Astrocyte of the hippocampus (primary cell): ENCODE data around the gene DCDC1.

Experiments used
- DNase-seq: peaks from one replicate; pipeline ENCODE4 v3.0.0; 2011; ENCODE audit warnings: low read depth, low spot score

The DCDC1 gene

DNA sequence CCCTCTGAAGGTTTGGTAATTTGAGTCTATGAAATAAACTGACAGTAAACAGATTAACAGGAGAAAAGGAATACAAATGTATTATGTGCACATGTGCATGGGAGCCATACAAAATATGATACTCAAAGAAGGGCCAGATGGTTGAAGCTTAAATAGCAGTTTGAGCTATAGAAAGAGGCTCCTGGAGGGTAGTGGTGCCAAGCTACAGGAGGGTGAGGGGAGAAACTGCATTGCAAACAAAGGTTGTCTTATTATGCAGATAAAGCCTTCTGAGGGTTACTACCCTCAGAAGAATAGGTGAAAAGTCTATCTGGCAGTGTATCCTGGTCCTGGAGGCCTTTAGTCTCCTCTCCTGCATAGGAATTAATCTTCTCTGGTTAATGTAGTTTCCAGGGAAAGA, 516.1 kb downstream of the DCDC1 start:
- no peak for DNase-seq

DNA sequence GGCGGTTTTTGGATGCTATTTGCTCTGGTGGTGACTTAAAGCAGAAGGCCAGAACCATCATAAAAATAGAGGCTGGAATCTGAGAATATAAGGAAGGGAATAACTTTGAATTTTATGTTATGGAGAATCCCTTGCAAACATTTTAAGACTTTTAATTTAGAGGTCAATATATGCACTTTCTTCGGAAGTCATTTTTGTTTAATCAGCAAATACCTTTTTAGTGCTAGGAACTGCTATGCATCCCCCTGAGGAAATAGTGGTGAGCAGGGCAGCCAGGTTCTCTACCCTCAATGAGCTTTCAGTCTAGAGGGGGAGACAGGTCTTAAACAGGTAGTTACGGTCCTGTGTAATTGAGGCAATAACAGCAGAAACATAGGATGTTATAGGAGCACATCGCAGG, 516.9 kb downstream of the DCDC1 start:
- DNase-seq = no peak

DNA sequence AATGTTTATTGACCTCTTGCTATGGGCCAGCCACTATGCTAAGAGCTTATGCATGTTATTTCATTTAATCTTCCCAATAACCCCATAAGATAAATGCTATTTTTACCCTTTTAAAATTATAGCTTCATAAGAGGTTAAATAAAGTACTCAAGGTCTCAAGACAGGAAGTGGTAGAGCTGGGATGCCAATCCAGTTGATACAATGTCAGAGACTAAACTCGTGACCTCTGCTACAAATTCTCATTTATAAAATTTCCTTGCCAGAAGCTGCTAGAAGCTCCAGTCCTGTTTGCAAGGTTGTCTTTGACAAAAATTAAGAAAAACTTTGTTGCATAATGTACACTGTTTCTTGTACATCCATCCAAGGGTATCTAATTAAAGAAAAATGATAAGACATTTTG, 517.4 kb downstream of the DCDC1 start:
- no peak for DNase-seq

DNA sequence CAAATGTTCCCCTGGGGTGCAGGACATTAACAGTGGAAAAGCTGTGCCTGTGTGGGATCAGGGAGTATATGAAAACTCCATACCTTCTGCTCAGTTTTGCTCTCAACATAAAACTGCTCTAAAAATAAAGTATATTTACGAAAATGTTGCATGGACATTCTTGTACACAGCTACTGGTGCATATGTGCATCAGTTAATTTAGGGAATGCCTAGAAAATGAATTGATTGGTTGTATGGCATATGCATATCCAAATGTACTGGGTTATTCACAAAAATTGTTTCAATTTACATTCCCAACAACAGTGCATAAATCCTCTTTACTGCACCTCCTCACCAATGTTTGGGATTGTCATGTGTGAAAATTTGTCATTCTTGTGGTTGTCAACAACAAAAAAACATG, 532.3 kb downstream of the DCDC1 start:
- no peak for DNase-seq

DNA sequence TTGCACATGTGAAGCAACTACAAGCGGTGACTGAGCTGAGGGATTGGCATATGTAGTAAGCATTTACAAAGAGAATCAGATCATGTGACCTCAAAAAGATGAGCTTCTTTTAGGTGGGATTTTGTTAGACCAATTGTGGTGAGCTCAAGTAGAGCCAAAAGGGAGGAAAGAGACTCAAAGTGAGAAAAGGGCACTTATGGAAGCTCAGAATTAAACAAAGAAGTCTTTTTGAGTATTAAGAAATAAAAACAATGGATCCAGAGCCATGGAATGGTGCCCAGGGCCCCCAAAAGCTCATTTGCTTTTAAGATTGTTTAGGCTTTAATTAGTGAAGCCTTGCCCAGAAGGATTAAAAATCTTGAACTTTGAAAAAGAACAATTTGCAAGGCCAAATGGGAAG, 536.7 kb downstream of the DCDC1 start:
- DNase-seq = no peak

DNA sequence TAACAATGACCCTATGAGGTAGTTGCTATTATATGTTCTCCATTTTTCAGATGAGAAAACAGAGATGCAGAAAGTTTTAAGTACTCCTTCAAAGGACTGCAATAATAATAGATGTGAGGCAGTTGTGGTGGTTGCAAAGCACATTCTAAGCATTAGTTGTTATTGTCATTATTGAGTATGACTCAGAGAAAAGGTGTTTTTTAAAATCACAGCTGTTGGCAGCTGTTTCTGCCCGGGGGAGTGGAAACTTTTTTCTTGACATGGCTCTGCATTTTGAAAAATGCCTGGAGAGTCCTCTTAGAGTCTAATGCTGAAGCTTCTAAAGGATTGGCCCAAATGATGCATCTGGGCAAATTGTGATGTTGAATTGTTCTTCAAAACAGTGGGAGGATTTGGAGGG, 538.9 kb downstream of the DCDC1 start:
- DNase-seq = peak; percentile 31

DNA sequence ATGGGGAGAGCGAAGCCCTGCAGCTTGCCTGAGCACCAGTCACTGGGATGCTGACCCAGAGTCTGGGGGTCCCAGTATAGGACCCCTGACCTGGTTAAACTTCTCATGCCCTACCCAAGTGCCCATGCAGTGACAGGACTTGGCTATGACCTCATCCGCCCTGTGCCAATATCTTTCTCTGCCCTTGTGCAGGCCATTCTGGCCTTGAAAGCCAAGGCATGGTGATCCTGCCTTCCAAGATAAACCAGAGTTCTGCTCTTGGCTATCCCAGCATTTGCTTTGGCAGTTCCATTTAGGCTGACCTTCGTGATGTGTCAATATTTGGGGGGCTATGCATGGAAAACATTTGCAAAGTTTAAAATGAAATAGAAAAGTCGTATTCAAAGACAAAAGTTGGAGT, 542.6 kb downstream of the DCDC1 start:
- no peak for DNase-seq

DNA sequence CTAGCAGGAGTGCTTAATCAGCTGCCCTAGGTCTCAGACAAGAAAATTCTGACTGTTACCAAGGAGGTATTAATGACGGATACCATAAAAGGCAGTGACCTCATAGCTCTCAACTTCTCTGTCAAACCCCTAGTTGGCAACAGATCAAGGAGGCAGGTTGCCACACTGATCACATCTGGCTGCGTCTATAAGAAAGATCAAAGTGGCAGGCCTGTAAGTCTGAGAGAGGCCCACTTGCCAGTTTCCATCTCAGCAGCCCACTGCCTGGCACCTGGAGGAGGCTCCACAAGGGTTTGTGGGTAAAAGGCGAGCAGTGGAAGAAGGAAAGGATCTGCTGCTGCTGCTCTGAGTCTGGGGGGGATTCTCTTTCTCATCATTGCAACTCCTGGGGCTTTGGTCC, 543.8 kb downstream of the DCDC1 start:
- no peak for DNase-seq

DNA sequence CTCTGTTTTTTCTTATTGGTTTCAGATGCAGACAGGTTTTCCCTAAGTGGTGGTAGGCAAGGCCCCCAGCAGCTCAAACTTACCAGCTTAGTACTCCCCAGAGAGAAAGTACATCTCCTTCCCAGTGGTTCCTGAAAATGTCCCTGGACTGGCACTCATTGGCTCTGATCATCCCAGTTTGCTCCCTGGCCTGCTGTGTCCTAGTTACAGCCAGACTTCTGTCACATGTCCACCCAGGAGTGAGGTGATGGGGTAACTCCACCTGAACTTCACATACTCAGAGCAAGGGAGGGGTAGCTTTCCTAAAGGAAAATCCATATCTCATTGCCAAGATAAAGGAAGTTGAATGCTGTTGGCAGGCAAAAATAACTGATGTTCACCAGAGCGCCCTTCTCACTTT, 546.4 kb downstream of the DCDC1 start:
- no peak for DNase-seq

DNA sequence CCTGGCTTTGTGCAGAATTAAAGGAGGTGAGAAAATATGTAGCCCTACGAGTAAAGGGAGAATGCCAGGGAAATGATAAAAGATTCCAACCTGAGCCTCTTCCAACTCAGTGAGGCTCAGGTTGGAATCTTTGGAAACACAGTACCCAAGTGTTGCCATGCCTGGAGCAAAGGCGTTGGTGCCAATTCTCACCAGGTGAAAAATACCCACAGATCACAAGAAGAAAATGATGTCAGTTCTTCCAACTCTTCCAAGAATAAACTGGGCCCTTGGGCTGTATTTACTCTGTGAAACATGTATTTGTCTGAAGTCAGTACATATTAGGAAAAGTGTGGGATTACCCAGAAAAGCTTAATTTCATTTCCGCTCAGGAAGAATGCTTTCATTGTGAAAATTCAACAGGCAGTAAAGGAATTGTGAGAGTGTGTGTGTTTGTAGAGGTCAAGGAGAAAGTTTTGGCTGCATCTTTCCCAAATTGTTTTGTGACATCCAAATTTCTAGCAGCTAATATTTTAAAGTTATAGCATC, 548.0 kb downstream of the DCDC1 start:
- DNase-seq = no peak

DNA sequence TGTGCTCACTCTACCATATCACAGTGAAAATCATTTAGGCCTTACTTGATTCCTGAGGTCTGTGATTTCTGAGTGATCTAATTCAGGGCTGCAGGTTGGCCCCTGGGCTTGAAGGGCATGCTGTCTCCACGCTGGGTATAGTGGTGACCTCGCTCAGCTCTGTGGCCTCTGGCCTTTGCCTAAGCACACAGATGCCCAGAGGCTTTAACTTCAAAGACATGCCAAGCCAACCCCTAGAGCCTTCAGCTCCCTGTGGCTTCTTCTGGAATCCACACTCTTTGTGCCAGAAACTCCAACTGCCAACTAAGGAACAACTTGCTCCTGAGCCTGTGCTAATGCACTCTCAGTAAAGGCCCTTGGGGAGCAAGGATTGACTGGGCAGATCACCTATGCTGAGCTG, 550.8 kb downstream of the DCDC1 start:
- peak; percentile 33 for DNase-seq

DNA sequence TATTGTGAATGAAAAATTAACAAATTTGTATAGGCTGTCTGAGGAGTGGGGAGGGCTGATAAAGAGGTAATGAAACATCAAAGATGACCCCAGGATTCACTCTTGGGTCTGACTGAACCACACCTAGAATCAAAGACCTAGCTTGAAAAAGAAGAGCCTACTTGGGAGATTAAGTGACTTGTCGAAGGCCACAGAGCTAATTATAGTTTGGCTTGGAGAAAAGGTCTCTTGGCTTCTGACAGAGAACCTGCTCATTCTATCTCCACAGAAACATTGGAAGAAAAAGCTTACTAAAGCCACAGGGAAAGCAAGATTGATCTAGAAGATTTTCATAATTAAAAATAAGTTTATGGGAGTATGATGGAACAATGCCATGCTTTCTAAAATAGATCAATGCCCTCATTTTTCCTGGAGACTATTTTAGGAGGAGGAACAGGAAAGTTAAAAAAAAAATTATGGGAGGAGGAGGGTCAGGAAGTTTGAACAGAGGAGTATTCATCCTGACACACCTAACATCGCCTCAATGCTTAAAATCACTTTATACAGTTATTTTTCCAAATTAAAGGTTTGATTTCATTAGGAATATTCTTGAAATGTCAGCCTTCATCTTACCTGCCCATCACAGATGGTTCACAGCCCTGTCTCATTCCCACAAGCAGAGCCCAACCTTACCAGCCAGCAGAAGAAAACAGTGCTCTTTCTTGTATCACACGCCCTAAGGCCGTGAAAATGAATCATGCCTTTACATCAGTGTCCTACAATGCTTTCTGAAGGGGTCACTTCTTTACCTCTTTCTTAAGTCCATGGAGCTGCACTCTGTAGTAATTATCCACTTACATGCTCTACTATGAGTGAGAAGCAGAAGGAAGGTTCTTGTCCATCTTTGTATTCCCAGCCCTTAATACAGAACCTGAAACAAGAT, 552.3 kb downstream of the DCDC1 start:
- DNase-seq = no peak

DNA sequence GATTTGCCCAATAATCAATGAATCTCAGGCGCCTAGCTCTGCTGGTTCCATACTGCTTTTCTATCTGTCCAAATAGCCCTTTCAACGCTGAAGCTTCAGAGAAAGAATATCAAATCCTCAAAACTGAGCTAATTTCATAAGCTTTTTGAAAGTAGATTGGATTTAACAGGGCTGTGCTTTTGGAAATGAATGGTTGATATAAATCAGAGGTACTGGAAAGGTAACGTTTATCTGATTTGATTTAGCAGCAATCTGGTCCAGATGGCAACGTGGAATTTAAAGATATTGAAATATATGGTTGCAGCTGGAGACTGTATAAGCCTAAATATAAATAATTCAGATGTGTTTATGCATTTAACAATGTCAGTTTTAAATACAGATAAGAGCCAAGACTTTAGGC, 553.9 kb downstream of the DCDC1 start:
- DNase-seq = no peak

DNA sequence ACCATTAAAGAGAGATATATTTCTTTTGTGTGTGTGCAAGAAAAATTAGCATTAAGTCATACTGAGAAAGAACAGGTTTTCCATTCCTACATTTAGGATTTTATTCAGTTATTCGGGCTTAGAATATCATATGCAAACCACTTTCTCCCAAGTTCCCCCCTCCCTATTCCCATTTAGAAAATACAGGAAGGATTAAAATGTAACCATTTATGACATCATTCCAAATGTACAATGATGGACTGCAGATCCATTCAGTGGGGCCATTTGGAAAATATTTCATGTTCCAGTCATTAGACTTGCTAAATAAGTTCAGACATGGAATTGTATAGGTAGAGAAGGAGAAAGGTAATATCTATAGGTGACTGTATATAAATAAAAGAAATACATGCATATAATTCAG, 554.8 kb downstream of the DCDC1 start:
- DNase-seq = no peak
